DMS114 treated with DMSO at 0.1 percent for 48 hours (cell line): ENCODE data around the gene LNPEP.

Experiments used
- DNase-seq: peaks from one replicate; lab custom pipeline; 2025; ENCODE audit not compliant: unreplicated experiment; lab: John Stamatoyannopoulos, UW

LNPEP gene

DNA sequence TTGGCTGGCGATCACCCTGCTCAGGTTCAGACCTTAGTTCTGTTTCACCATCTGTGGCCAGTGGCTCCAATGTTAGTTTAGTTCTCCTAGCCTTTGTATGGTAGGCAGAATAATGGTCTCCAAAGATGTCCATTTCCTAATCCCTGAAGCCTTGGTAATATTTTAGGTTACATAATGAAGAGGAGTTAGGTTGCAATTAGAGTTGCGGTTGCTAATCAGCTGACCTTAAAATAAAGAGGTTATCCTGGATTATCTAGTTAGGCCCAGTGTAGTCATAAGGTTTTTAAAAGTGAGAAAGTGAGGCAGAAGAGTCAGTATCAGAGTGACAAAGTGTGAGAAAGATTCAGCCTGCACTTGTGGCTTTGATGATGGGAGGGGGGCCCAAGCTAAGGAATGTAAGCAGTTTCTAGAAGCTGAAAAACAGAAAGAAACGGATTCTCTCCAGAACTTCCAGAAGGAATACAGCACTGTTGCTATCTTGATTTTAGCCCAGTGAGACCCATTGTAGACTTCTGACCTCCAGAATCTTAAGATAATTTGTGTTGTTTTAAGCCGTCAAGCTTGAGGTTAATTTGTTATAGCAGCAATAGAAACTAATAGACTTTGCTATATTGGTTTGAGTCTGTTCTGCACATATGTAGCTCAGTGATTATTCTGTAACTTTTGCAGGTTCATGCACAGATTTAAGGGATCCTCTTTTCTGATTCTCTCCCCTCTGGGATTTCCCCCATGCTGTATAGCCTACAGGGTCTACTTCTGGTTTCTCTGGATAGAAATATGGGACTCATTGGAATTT lies 21.6 kb downstream of the LNPEP start:
- no peak for DNase-seq

DNA sequence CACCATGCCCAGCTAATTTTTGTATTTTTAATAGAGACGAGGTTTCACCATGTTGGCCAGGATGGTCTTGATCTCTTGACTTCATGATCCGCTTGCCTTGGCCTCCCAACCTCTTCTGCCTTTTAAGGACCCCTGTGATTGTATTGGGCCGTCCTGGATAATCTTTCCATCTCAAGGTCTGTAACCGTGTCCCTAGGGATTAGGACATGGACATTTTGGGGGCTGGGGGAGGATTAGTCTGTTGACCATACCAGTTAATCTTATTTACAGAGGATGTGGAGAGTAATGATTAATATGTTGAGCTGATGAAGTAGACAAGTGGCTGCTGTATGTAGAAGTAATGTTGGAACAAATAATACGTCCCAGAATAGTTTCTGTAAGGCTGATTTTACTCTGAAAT lies 23.1 kb downstream of the LNPEP start:
- no peak for DNase-seq

- DNase-seq, result no peak
Measured at GRCh38 chr5:96961053-96961452, 25.2 kb downstream of the LNPEP start.

- DNase-seq, result no peak
Measured at GRCh38 chr5:96962540-96962991, 26.7 kb downstream of the LNPEP start.

- DNase-seq, result no peak
Measured at GRCh38 chr5:96963267-96963666, 27.4 kb downstream of the LNPEP start.

- no peak for DNase-seq
Measured at GRCh38 chr5:96966801-96967200, 30.9 kb downstream of the LNPEP start.

DNA sequence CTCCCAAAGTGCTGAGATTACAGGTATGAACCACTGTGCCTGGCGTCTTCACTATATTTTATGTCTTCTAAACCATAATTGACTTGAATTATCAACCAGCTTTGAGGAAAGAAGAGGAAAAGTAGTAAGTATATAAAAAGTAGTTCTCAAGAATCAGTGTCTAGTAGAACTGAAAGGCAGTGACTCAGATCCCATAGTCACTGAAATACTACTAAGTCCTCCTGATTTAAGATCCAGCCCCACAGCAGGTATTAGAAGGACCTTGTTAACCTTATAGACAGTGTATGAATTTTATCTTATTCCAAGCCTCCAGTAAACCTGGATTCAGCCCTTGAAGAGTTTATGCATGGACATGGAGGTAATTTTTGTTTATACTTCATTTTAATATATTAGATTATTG lies 31.5 kb downstream of the LNPEP start:
- DNase-seq, result no peak

GRCh38 chr5:96968074-96968473 lies 32.2 kb downstream of the LNPEP start:
- DNase-seq, result no peak

DNA sequence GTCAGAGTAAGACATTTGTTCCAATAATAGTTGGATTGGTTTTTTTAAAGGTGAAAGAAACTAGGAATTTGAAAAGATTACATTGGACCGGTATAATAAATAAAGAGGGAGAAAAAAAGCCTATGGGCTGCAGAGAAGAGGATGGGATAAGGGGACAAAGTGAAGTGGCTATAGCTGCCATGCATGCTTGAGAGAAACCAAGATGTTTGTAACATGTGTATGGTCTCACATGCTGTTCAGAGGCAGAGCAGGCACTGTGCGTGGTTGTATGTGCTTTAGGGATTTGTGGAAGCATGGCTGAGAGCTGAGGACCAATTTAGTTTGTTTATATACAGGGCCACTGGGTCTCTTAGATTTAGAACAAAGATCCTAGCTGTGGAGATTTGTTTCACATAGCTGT lies 32.7 kb downstream of the LNPEP start:
- DNase-seq, result no peak

DNA sequence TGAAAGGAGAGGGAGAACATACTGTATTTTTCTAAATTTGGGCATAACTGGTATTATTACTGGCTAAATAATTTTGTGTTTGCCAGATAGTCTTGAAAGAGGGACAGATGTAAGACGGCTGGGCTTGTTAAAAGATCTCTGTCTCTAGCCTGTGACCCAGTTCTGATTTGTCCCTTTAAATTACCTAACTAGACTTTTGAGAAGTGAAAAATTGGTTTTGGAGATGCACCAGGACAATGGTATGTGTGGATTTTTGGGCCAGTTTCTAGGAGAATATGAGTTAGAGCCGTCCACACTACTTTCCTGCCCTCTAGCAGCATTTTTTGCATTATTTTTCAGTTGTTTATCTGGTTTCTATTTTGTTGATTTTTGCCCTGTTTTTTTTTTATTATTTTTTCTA lies 33.5 kb downstream of the LNPEP start:
- DNase-seq, result no peak

DNA sequence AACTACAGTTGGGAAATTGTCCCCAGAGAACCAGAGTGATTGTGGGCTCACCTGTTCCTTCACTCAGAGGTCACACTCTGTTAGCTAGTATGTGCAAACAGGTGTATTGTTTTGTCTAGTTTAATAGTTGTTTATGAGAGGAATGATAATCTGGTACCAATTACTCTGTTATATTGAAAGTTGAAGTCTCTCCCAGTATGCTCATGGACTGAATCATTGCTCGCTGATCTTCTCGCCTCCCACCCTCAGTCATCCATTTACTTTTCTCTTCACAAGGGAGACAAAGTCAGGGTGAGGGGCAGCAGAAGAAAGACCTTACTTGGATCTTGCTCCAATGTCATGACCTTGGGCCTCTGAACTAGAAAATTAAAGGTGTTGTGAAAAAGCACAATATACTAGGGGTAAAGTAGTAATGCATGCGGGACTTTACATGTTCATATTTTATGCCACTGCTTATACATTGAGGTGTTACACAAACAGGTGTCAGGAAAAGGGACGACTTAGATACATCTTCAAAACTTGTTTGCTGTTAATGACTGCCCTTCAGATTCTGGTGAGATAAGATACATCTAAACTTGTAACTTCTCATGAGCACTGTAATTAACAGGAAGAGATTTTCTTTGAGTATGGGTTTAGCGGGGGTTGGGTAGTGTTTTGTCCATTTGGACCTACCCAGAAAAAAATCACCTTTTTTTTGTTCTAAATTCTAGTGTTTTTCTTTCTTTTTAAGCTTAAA lies 36.9 kb downstream of the LNPEP start:
- no peak for DNase-seq

- DNase-seq, result no peak
Measured at GRCh38 chr5:96973532-96974401, 37.9 kb downstream of the LNPEP start.

DNA sequence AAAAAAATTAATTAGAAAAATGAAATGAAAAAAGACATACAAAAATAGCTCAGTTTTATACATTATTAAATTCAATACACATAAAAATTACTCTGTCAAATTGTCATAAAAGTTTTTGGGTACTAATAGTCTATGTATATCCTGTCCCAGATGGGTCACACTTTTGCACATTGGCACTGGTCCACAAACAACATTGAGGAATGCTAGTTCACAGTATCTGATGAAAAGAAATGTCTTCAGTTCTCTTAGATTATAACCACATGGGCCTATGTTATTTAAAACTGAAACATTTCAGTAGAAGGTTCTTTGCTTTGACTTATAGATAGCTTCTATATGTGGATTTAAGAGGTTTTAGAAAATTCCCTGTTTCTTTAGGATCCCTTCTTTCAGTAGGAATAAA lies 39.8 kb downstream of the LNPEP start:
- DNase-seq, result no peak

DNA sequence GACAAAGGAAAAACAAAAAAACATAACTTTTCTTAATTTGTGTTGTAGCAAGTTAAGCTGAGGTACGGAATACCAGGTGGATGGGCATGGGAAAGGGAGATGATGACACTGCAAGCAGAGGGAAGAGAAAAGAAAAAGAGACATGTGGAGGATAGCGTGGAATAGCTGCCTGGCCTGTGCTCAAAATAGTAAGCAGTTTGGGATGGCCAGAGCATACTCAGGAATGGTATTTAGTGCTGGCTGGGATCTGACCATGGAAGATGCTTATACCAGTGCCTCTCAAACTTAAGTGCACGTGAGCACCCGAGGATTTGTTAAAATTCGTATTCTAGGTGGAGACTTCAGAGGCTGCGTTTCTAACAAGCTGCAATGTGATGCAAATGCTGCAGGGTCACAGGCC lies 41.3 kb downstream of the LNPEP start:
- DNase-seq, result no peak

DNA sequence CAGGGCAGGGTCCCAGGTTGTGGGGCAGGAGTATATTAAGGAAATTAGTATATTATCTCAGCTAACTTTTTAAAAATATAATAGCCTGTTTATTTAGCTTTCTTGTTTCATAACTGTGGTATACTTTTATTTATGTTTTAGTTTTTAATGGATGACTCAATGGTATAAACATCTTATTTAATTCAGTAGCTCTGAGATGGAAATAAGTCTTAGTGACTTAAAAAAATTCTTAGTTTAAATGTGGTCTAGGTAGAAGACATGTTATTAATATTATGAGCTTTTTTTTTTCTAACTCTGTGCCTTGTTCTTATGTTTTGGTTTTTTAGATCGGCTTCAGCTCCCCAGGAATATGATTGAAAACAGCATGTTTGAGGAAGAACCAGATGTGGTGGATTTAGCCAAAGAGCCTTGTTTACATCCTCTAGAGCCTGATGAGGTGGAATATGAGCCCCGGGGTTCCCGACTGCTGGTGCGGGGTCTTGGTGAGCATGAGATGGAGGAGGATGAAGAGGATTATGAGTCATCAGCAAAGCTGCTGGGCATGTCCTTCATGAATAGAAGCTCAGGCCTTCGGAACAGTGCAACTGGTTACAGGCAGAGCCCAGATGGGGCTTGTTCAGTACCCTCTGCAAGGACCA lies 43.1 kb downstream of the LNPEP start:
- no peak for DNase-seq

DNA sequence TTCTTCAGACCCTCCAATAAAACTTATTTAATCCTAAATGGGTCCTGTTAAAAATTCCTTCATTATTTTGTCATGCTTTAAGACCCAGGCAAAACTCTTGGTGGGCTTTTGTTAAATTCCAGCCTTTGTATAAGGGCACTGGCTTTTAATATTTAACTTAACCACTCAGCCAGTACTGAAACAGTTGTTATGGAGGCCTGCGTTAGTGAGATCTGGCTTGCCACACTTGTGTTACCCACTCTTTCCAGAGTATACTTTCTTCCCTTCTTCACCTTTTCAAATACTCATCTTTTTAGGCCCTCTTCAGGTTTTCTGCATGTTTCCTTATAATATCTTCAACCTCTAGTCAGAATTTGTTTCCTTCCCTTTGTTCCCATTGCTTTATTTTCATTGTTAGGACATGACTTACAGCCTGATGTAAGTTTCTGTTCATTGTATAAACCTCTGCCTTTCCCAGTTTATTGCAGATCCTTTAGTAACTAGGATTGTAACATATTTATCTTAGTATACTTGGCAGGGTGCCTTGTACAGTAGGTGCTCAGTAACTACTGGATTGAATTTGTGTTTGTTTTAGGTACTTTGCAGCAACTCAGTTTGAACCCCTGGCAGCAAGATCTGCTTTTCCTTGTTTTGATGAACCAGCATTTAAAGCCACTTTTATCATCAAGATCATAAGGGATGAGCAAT lies 48.8 kb downstream of the LNPEP start:
- DNase-seq, result no peak

DNA sequence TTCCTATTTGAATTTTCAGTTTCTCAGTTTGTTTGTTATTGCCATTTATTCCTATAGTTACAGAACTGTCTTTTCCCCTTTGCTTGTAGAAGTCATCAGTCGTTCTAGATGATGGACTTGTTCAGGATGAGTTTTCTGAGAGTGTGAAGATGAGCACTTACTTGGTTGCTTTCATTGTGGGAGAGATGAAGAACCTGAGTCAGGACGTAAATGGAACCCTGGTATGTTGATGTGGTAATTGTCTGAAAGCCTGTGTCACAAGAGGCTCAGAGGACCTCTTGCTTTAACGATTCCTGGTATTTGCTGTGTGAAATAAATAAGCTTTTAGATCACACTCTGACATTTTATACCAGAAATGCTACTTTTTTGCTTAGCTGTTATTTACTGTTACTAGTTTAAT lies 50.6 kb downstream of the LNPEP start:
- DNase-seq, result no peak

DNA sequence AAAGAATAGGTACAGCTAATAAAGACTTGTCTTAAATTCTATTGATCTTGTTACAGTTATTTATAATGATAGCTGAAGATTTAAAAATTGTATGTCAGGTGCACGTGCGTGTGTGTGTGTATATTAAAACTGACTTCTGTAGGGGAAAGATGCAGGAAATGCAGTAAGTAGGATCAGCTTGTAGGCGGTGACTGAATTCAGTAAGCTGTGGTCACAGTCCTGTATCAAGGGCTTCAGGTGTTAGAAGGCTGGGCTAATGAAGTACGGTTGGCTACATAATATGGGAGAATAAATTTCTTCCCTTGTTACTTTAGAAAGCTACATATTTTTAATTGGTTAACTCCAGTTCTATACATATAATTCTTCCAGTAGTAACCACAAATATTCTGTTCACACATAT lies 54.2 kb downstream of the LNPEP start:
- no peak for DNase-seq

- DNase-seq, result no peak
Measured at GRCh38 chr5:96991708-96992107, 55.8 kb downstream of the LNPEP start.

- DNase-seq, result no peak
Measured at GRCh38 chr5:96993760-96994159, 57.9 kb downstream of the LNPEP start.

GRCh38 chr5:96994493-96994892 lies 58.6 kb downstream of the LNPEP start:
- no peak for DNase-seq
